ENCODE measurements around the gene IRF2. TPM values are rescaled to one million over a fixed set of nuclear protein-coding genes. Genes with fewer than 3 reads are reported as not detected.

The IRF2 gene
- total and polyA plus RNA-seq, 2 of the 8 experiments (the other 6 are each of a cell fraction or from before 2014, with no cell fraction given) = 13.8 to 17.0 TPM

DNA sequence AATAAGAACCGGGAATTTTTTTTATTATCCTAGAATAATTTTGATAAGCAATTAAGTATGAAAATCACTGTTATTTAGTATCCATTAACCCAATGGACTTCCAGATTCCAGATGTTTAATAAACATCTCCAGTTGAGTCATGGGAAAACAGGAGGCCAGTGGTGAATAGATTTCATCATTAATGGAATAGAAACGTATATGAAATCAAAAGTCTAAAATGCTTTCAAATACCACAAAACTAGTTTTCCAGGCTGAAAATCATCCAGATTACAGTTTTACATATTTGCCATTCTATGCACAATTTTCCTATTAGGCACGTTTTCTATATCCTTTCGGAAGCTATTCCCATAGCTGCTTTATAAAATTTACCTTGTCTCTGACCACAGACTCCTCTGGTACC, 35.0 kb downstream of the IRF2 start:
- H3K79me2 ChIP-seq (ENCODE audit: control insufficient read depth in 1 of 2, insufficient read depth in 2 of 2, low read length in 2 of 2) = peaks cover 0 to 81% of the 10 kb centered on the region in 2 experiments
- no peak overlapping the region for H2BK20ac ChIP-seq (ENCODE audit: low read length)
- no peak overlapping the region for H2AK5ac ChIP-seq (ENCODE audit: low read depth, low read length)
- ChIA-PET CTCF (ENCODE audit: partially characterized antibody) (interaction anchor here (1.6 kb wide), 1 partner anchor 13 kb away, joined by 5 read pairs; no protein-coding TSS in a partner anchor), POLR2A (ENCODE audit: partially characterized antibody) (no interaction called here)
- 86% methylated on average over 4 of the region's 4 CpGs; no CpG with 5 or more reads in 1 of the 2 experiments for WGBS, 2 experiments (ENCODE audit: extremely low coverage in 1 of 2, insufficient coverage in 1 of 2, insufficient read length in 1 of 2, insufficient replicate concordance in 2 of 2, low coverage in 1 of 2, low lambda C conversion rate in 2 of 2, missing lambda C conversion rate in 1 of 2)
- H3K23me2 ChIP-seq (ENCODE audit: low read depth, low read length) = no peaks in the 10 kb centered on the region
- no peak overlapping the region for H2BK5ac ChIP-seq (ENCODE audit: low read depth, low read length)
- no peaks in the 10 kb centered on the region; the same call in none of the 2 replicates for H3K79me1 ChIP-seq (ENCODE audit: low read depth, low read length)
- H3K4me2 ChIP-seq (ENCODE audit: insufficient read depth in 1 of 2, low read depth in 2 of 2, low read length in 2 of 2) = no peak overlapping the region
- no peak overlapping the region for H3K56ac ChIP-seq (replicated peaks; ENCODE audit: insufficient read length, low read depth, low read length)
- H2BK120ac ChIP-seq (replicated peaks; ENCODE audit: low read depth, low read length) = no peak overlapping the region
- H4K20me1 ChIP-seq (replicated peaks in 1 of 2; ENCODE audit: control insufficient read depth in 1 of 2, insufficient read depth in 2 of 2, low read length in 2 of 2) = peaks cover 0 to 2% of the 10 kb centered on the region in 2 experiments
- no peak overlapping the region for H4K91ac ChIP-seq (replicated peaks; ENCODE audit: insufficient read length, low read length)
- FAIRE-seq (no peak), DNase-seq (ENCODE audit: low read depth in 1 of 2, low spot score in 2 of 2) (no peak)
- no peak overlapping the region for H4K5ac ChIP-seq (ENCODE audit: insufficient read length, low read depth, low read length)
- H3K14ac ChIP-seq (ENCODE audit: insufficient read length) = no peak overlapping the region
- no peak overlapping the region for H3K4me3 ChIP-seq (ENCODE audit: extremely low read depth in 1 of 4, insufficient read depth in 2 of 4, low read depth in 3 of 4, low read length in 4 of 4)
- H3K4me1 ChIP-seq (replicated peaks in 1 of 4; ENCODE audit: control insufficient read depth in 3 of 4, insufficient read depth in 4 of 4, low read length in 3 of 4) = peaks cover 2 to 13% (median 10%) of the 10 kb centered on the region in 4 experiments; a peak in 6 of 7 replicates
- no peak overlapping the region for H2AFZ ChIP-seq (ENCODE audit: low read length)
- H2BK12ac ChIP-seq (ENCODE audit: low read depth, low read length) = no peak overlapping the region
- H3K18ac ChIP-seq (ENCODE audit: extremely low read depth, low read length) = no peak overlapping the region
- no peak overlapping the region for H3K23ac ChIP-seq (ENCODE audit: insufficient read length)
- no peaks in the 10 kb centered on the region for H3K36me3 ChIP-seq (ENCODE audit: control insufficient read depth in 2 of 4, insufficient read depth in 4 of 4, low read length in 3 of 4)
- H3K9ac ChIP-seq (replicated peaks in 1 of 4; ENCODE audit: extremely low read depth in 1 of 4, low read depth in 3 of 4, low read length in 3 of 4) = no peak overlapping the region
- H2BK15ac ChIP-seq (ENCODE audit: low read length) = no peak overlapping the region
- H4K8ac ChIP-seq (ENCODE audit: extremely low read depth, insufficient read depth, low read length) = no peak overlapping the region
- no peaks in the 10 kb centered on the region for H3K27me3 ChIP-seq (replicated peaks in 1 of 4; ENCODE audit: control insufficient read depth in 3 of 4, extremely low read depth in 1 of 4, insufficient read depth in 3 of 4, low read length in 3 of 4)
- TF ChIP-seq SP1 (IDR thresholded peaks at IDR 0.05; ENCODE audit: low read depth, low read length) = no peak
- no peak for TF ChIP-seq POLR2AphosphoS5 (IDR thresholded peaks at IDR 0.05; ENCODE audit: low read depth, low read length)
- TF ChIP-seq POU5F1 (IDR thresholded peaks at IDR 0.05; ENCODE audit: low read depth, low read length) = no peak
- no peak for TF ChIP-seq SUZ12 (IDR thresholded peaks at IDR 0.05; ENCODE audit: low read length)
- no peak for TF ChIP-seq SAP30 (IDR thresholded peaks at IDR 0.05; ENCODE audit: insufficient read depth, insufficient replicate concordance, low read length)
- TF ChIP-seq HDAC6 (IDR thresholded peaks at IDR 0.05; ENCODE audit: low read depth, low read length) = no peak
- no peak for TF ChIP-seq GABPA (IDR thresholded peaks at IDR 0.05; ENCODE audit: borderline replicate concordance, insufficient read depth, low read length)
- TF ChIP-seq ASH2L (IDR thresholded peaks at IDR 0.05; ENCODE audit: low read length) = no peak
- no peak for TF ChIP-seq SP4 (IDR thresholded peaks at IDR 0.05; ENCODE audit: low read length)
- no peak for TF ChIP-seq SRF (IDR thresholded peaks at IDR 0.05; ENCODE audit: low read depth, low read length)
- no peak overlapping the region for H3K4ac ChIP-seq (replicated peaks; ENCODE audit: insufficient read length, low read depth, low read length)
- H3K9me3 ChIP-seq (ENCODE audit: insufficient read depth in 2 of 2, low read depth in 1 of 2, low read length in 1 of 2) = no peaks in the 10 kb centered on the region; a peak in 1 of 4 replicates
- H3K27ac ChIP-seq (ENCODE audit: low read depth, low read length) = no peak overlapping the region
